GM18502 (cell line): ENCODE data around the gene TEX48.

Source experiments
- ATAC-seq: cut with Tn5 transposase; IDR thresholded peaks from one replicate; pipeline ENCODE4 v1.9.1; 2021; ENCODE audit warnings: mild to moderate bottlenecking; ENCODE audit not compliant: unreplicated experiment, poor library complexity

The TEX48 gene

GRCh38 chr9:114629563-114630090, 52.4 kb downstream of the TEX48 start:
- ATAC-seq, result no peak

DNA sequence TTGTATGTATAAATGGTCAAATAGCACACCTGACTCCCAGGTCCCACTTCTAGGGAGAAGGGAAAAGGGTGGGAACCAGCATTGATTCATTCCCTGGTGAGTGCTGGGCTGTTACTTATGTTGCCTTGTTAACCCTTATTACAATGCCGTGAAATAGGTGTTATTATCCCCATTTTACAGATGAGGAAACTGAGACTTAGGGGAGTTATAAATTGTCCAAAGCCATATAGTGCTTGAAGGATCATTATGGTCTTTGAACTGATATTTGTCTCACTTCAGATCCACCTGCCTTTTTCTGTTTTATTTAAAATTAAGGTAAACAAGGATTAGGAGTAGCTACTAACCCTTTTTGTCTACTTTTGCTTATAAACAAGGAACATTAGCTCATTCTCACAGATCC, 54.4 kb downstream of the TEX48 start:
- ATAC-seq, result no peak

- no peak for ATAC-seq
These were observed 55.5 kb downstream of the TEX48 start for GRCh38 chr9:114626415-114627020.

GRCh38 chr9:114624677-114625076, 57.3 kb downstream of the TEX48 start:
- ATAC-seq, result no peak

DNA sequence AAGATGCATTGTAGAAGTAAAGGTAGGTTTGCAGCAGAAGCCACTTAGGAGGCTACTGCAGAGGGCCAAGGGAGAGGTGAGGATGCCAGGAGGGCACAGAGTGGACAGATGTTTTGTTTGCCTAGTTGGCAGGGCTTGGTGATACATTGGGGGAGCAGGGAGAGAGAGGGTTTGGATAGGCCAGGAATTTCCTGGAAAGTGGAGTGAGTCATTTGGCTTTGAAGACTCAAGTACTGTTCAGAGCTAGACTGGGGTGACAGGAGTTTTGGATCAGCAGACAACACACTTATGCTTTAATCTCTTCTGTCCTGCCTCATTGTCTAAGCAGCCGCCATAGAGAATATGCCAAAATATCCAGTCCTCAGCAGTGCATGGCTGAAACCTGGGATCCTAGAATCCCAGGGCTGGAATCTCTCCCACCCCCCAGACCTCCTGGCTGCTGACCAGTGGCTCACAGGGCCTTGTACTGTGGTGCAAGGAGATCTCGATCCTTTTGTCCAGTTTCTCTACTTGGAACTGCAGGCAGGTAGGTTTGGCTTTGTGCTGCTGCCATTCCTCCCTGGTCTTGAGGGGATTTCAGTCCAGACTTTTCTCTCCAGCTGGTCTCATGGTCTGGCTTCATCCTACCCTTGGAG, 59.9 kb downstream of the TEX48 start:
- no peak for ATAC-seq

DNA sequence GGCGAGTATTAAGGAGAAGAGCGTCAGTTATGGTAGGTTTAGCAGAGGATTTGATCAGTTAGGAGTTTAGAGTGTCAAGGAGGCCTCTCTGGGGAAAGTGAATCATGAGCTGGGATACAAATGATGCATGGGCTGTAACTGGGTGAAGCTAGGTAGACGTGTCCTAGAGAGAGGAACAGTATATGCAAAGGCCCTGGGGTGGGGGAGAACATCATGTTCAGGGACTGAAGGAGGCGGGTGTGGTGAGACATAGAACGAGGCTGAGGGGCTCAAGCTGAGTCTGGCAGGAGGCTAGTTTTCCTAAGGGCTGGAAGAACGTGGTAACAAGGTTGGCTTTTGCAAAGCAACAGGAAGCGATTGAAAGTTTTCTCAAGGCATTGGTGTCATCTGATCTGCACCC, 60.4 kb downstream of the TEX48 start:
- no peak for ATAC-seq

DNA sequence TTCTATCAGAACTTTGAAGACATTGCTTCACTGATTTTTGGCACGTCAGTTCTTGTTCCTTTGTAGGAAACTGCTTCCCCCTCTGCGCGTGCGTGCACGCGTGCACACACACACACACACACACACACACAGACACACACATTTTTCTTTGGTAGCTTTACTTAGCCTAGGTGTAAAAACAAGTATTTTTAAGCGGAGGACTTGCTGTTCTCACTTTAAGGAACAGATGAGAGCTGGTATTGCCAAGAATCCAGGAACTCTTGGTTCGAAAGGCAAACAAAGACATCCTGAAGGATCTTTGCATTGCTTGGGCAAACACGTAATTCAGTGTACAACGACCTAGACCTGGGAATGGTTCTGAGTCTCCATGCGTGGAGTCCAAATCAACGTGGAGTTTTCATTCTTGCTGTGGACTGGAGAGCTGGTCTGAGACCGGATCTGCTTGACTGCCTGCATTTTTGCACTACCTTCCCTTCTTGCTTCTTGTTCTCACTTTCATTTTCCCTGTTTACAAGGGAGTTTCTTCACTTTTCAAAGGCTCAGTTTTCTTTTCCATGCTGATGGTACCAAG, 62.7 kb downstream of the TEX48 start:
- ATAC-seq, result peak; percentile 58

GRCh38 chr9:114616684-114617520, 65.1 kb downstream of the TEX48 start:
- ATAC-seq, result peak; percentile 67
